SK-N-SH (cell line): Measurements from ENCODE around the gene PPP3CA.

Experiments
- NRF1 ChIP-seq: IDR thresholded peaks from 2 replicates; pipeline ENCODE4 v1.6.1; 2012; ENCODE audit warnings: low read depth, mild to moderate bottlenecking, low read length
- POLR2AphosphoS5 ChIP-seq: IDR thresholded peaks from 2 replicates; pipeline ENCODE4 v1.6.1; 2012; ENCODE audit warnings: low read depth, low read length
- TF ChIP-seq, protein P1 (sequence below): fragments of 200-600 bp; sonication (generic); IDR thresholded peaks from 2 replicates; pipeline ENCODE4 v1.6.1; 2017; ENCODE audit warnings: antibody characterized with exemption, mild to moderate bottlenecking, moderate library complexity
- TF ChIP-seq, protein P2 (sequence below): IDR thresholded peaks from 2 replicates; pipeline ENCODE4 v1.4.0; 2012; ENCODE audit warnings: low read depth

DNA sequence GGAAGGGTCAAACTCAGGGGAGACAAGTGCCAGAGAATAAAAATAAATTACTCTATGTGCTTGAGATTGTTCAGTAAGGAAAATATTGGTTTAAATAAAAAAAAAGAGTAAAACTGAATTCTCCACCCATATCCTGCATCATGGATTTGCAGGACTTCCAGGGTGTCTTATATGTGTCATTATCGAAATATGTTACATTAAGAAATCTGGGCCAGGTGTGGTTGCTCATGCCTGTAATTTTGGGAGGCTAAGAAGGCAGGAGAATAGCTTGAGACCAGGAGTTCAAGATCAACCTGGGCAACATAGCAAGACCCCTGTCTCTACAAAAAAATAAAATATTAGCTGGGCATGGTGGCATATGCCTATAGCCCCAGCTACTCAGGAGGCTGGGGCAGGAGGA, 104.9 kb downstream of the PPP3CA start:
- TF ChIP-seq, protein P1, sequence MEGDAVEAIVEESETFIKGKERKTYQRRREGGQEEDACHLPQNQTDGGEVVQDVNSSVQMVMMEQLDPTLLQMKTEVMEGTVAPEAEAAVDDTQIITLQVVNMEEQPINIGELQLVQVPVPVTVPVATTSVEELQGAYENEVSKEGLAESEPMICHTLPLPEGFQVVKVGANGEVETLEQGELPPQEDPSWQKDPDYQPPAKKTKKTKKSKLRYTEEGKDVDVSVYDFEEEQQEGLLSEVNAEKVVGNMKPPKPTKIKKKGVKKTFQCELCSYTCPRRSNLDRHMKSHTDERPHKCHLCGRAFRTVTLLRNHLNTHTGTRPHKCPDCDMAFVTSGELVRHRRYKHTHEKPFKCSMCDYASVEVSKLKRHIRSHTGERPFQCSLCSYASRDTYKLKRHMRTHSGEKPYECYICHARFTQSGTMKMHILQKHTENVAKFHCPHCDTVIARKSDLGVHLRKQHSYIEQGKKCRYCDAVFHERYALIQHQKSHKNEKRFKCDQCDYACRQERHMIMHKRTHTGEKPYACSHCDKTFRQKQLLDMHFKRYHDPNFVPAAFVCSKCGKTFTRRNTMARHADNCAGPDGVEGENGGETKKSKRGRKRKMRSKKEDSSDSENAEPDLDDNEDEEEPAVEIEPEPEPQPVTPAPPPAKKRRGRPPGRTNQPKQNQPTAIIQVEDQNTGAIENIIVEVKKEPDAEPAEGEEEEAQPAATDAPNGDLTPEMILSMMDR = no peak
- TF ChIP-seq, protein P2, sequence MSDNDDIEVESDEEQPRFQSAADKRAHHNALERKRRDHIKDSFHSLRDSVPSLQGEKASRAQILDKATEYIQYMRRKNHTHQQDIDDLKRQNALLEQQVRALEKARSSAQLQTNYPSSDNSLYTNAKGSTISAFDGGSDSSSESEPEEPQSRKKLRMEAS = no peak
- TF ChIP-seq POLR2AphosphoS5 (no peak), NRF1 (no peak)
